H1 (cell line): ENCODE results near the gene C9orf43. TPM values are rescaled to one million over a fixed set of nuclear protein-coding genes. Genes with fewer than 3 reads are reported as not detected.

Experiments
- CTCF ChIA-PET: fragments of 300-600 bp; sonication (Branson Sonifier 250); formaldehyde crosslinking; loops from one replicate; lab custom pipeline; 2021; ENCODE audit not compliant: partially characterized antibody; lab: Charles Lee
- POLR2A ChIA-PET: fragments of 300-600 bp; sonication (Branson Sonifier 250); formaldehyde crosslinking; loops from one replicate; lab custom pipeline; 2021; ENCODE audit warnings: inconsistent platforms; ENCODE audit not compliant: partially characterized antibody; lab: Charles Lee
- DNase-seq, 2 experiments: peaks; one replicate each; pipeline versions ENCODE4 v3.0.0 to v3.0.0-alpha.2; 2010 to 2022; ENCODE audit warnings: low spot score in 2 of 2, low read depth in 1 of 2, mixed read lengths in 1 of 2
- FAIRE-seq: peaks from 2 replicates; lab custom pipeline; 2011; peaks lifted over from hg19 to GRCh38; lab: Jason Lieb, UNC
- H2AFZ ChIP-seq: 2 replicates; pipeline ENCODE4 v1.8.1; 2012; ENCODE audit warnings: low read length, inconsistent platforms
- H2AK5ac ChIP-seq: 2 replicates; pipeline ENCODE4 v1.6.1; 2013; ENCODE audit warnings: low read depth, low read length
- H2BK120ac ChIP-seq: replicated peaks from 2 replicates; pipeline ENCODE3; 2013; ENCODE audit warnings: low read depth, low read length, inconsistent platforms
- H2BK12ac ChIP-seq: 2 replicates; pipeline ENCODE4 v1.6.1; 2013; ENCODE audit warnings: low read depth, low read length
- H2BK15ac ChIP-seq: 2 replicates; pipeline ENCODE4 v1.6.1; 2013; ENCODE audit warnings: low read length
- H2BK20ac ChIP-seq: 2 replicates; pipeline ENCODE4 v1.6.1; 2013; ENCODE audit warnings: low read length
- H2BK5ac ChIP-seq: 2 replicates; pipeline ENCODE4 v1.6.1; 2013; ENCODE audit warnings: low read depth, low read length
- H3K14ac ChIP-seq: 2 replicates; pipeline ENCODE4 v1.6.1; 2013; ENCODE audit warnings: inconsistent platforms; ENCODE audit not compliant: insufficient read length
- H3K18ac ChIP-seq: 2 replicates; pipeline ENCODE4 v1.6.1; 2013; ENCODE audit warnings: low read length; ENCODE audit errors: extremely low read depth
- H3K23ac ChIP-seq: 2 replicates; pipeline ENCODE4 v1.6.1; 2013; ENCODE audit warnings: inconsistent platforms; ENCODE audit not compliant: insufficient read length
- H3K23me2 ChIP-seq: 2 replicates; pipeline ENCODE4 v1.6.1; 2013; ENCODE audit warnings: low read depth, low read length
- H3K27ac ChIP-seq: 2 replicates; pipeline ENCODE4 v1.6.1; 2011; ENCODE audit warnings: low read depth, low read length, inconsistent platforms
- H3K27me3 ChIP-seq, 4 experiments: replicated peaks in 1 of 4; 1 replicate in 1 of 4; 2 replicates in 3 of 4; pipeline versions ENCODE4 v1.6.1 to v1.8.1; 2011 to 2013; ENCODE audit warnings: low read length in 3 of 4, mild to moderate bottlenecking in 3 of 4, inconsistent platforms in 2 of 4, mixed read lengths in 2 of 4, moderate library complexity in 1 of 4; ENCODE audit not compliant: control insufficient read depth in 3 of 4, insufficient read depth in 3 of 4; ENCODE audit errors: extremely low read depth in 1 of 4
- H3K36me3 ChIP-seq, 4 experiments: 2 replicates each; pipeline versions ENCODE4 v1.6.1 to v1.8.1; 2011 to 2013; ENCODE audit warnings: mild to moderate bottlenecking in 4 of 4, low read length in 3 of 4, moderate library complexity in 2 of 4, control low read depth in 1 of 4, inconsistent platforms in 1 of 4; ENCODE audit not compliant: insufficient read depth in 4 of 4, control insufficient read depth in 2 of 4
- H3K4ac ChIP-seq: replicated peaks from 2 replicates; pipeline ENCODE3; 2013; ENCODE audit warnings: low read length, low read depth, mixed read lengths, inconsistent platforms; ENCODE audit not compliant: insufficient read length
- H3K4me1 ChIP-seq, 4 experiments: replicated peaks in 1 of 4; 1 replicate in 1 of 4; 2 replicates in 3 of 4; pipeline versions ENCODE4 v1.6.1 to v1.8.1; 2011 to 2013; ENCODE audit warnings: low read length in 3 of 4, inconsistent platforms in 2 of 4, mixed read lengths in 1 of 4; ENCODE audit not compliant: insufficient read depth in 4 of 4, control insufficient read depth in 3 of 4
- H3K4me2 ChIP-seq, 2 experiments: 2 replicates each; pipeline versions ENCODE4 v1.6.1 to v1.8.1; 2011 to 2013; ENCODE audit warnings: low read depth in 2 of 2, low read length in 2 of 2, control low read depth in 1 of 2, inconsistent platforms in 1 of 2, mild to moderate bottlenecking in 1 of 2; ENCODE audit not compliant: insufficient read depth in 1 of 2
- H3K4me3 ChIP-seq, 4 experiments: fragments of 200-600, 300-600 bp in 1 of 4; sonication (generic), shearing (Covaris generic), sonication (Bioruptor Twin) in 1 of 4; 2 replicates each; pipeline versions ENCODE4 v1.5.1 to v1.8.1; 2011 to 2016; ENCODE audit warnings: low read length in 4 of 4, low read depth in 3 of 4, control low read depth in 2 of 4, inconsistent platforms in 2 of 4, mild to moderate bottlenecking in 2 of 4, mixed read lengths in 1 of 4, moderate library complexity in 1 of 4; ENCODE audit not compliant: insufficient read depth in 2 of 4; ENCODE audit errors: extremely low read depth in 1 of 4
- H3K56ac ChIP-seq: replicated peaks from 2 replicates; pipeline ENCODE3; 2013; ENCODE audit warnings: low read depth, mild to moderate bottlenecking, mixed read lengths, low read length, inconsistent platforms; ENCODE audit not compliant: insufficient read length
- H3K79me1 ChIP-seq: 2 replicates; pipeline ENCODE4 v1.6.1; 2013; ENCODE audit warnings: low read depth, low read length, control low read depth
- H3K79me2 ChIP-seq, 2 experiments: 2 replicates each; pipeline versions ENCODE4 v1.6.1 to v1.8.1; 2012 to 2013; ENCODE audit warnings: low read length in 2 of 2, mild to moderate bottlenecking in 2 of 2, inconsistent platforms in 1 of 2; ENCODE audit not compliant: insufficient read depth in 2 of 2, control insufficient read depth in 1 of 2
- H3K9ac ChIP-seq, 4 experiments: replicated peaks in 1 of 4; 1 replicate in 1 of 4; 2 replicates in 3 of 4; pipeline versions ENCODE4 v1.6.1 to v1.8.1; 2011 to 2013; ENCODE audit warnings: low read depth in 3 of 4, low read length in 3 of 4, control low read depth in 2 of 4, mild to moderate bottlenecking in 2 of 4, moderate library complexity in 2 of 4, inconsistent platforms in 1 of 4; ENCODE audit errors: extremely low read depth in 1 of 4
- H3K9me3 ChIP-seq, 2 experiments: 2 replicates each; pipeline versions ENCODE4 v1.6.1 to v1.8.1; 2012 to 2013; ENCODE audit warnings: mild to moderate bottlenecking in 2 of 2, moderate library complexity in 2 of 2, control low read depth in 1 of 2, inconsistent platforms in 1 of 2, low read depth in 1 of 2, low read length in 1 of 2, mixed read lengths in 1 of 2; ENCODE audit not compliant: insufficient read depth in 2 of 2
- H4K20me1 ChIP-seq, 2 experiments: replicated peaks in 1 of 2; 2 replicates each; pipeline versions ENCODE3 to v1.8.1; 2011 to 2013; ENCODE audit warnings: inconsistent platforms in 2 of 2, low read length in 2 of 2, mild to moderate bottlenecking in 1 of 2; ENCODE audit not compliant: insufficient read depth in 2 of 2, control insufficient read depth in 1 of 2
- H4K5ac ChIP-seq: 2 replicates; pipeline ENCODE4 v1.6.1; 2013; ENCODE audit warnings: low read length, low read depth, mixed read lengths, inconsistent platforms; ENCODE audit not compliant: insufficient read length
- H4K8ac ChIP-seq: 2 replicates; pipeline ENCODE4 v1.8.0; 2013; ENCODE audit warnings: mild to moderate bottlenecking, moderate library complexity, low read length, inconsistent platforms; ENCODE audit not compliant: insufficient read depth; ENCODE audit errors: extremely low read depth
- H4K91ac ChIP-seq: replicated peaks from 2 replicates; pipeline ENCODE3; 2013; ENCODE audit warnings: low read length, mixed read lengths, inconsistent platforms; ENCODE audit not compliant: insufficient read length
- CBX8 ChIP-seq: fragments of 300-800, 300-1000 bp; sonication (generic); IDR thresholded peaks from 2 replicates; pipeline ENCODE4 v1.7.1; 2016; ENCODE audit warnings: low read depth, low read length, borderline replicate concordance
- CHD2 ChIP-seq: IDR thresholded peaks from 2 replicates; pipeline ENCODE4 v1.6.1; 2012; ENCODE audit warnings: low read length, improper control_type of control experiment
- CREB1 ChIP-seq: IDR thresholded peaks from 2 replicates; pipeline ENCODE4 v1.6.1; 2012; ENCODE audit warnings: inconsistent platforms
- CTCF ChIP-seq, 3 experiments: IDR thresholded peaks; 1 replicate in 2 of 3; 2 replicates in 1 of 3; pipeline versions ENCODE4 v1.5.1 to v1.6.1; 2011; ENCODE audit warnings: low read length in 3 of 3, mild to moderate bottlenecking in 3 of 3, inconsistent platforms in 2 of 3, low read depth in 1 of 3, moderate library complexity in 1 of 3; ENCODE audit not compliant: insufficient read depth in 1 of 3; ENCODE audit errors: control extremely low read depth in 1 of 3
- GABPA ChIP-seq: IDR thresholded peaks from 2 replicates; pipeline ENCODE4 v1.6.1; 2011; ENCODE audit warnings: mild to moderate bottlenecking, low read length, moderate library complexity, borderline replicate concordance; ENCODE audit not compliant: insufficient read depth
- KDM5A ChIP-seq: fragments of 200-600 bp; IDR thresholded peaks from 2 replicates; pipeline ENCODE4 v1.7.1; 2012; ENCODE audit warnings: mild to moderate bottlenecking, low read length, inconsistent platforms, mixed read lengths
- NRF1 ChIP-seq: IDR thresholded peaks from 2 replicates; pipeline ENCODE4 v1.6.1; 2011; ENCODE audit warnings: mild to moderate bottlenecking, low read depth, low read length, improper control_type of control experiment
- POLR2AphosphoS5 ChIP-seq: IDR thresholded peaks from 2 replicates; pipeline ENCODE4 v1.6.1; 2011; ENCODE audit warnings: low read depth, low read length
- SIX5 ChIP-seq: IDR thresholded peaks from 2 replicates; pipeline ENCODE4 v1.6.1; 2011; ENCODE audit warnings: mild to moderate bottlenecking, low read depth, low read length
- ZNF274 ChIP-seq: IDR thresholded peaks from 2 replicates; pipeline ENCODE4 v1.7.0; 2012; ENCODE audit warnings: low read length, borderline replicate concordance; ENCODE audit errors: extremely low read depth
- WGBS, 2 experiments: shearing (Covaris generic) in 1 of 2; methylation state at CpG; one replicate each; pipeline versions ENCODE4 v1.1.6 to v1.1.7; 2013 to 2015; ENCODE audit warnings: low lambda C conversion rate in 2 of 2, mixed read lengths in 2 of 2, inconsistent platforms in 1 of 2, low coverage in 1 of 2, missing lambda C conversion rate in 1 of 2; ENCODE audit not compliant: insufficient replicate concordance in 2 of 2, insufficient coverage in 1 of 2, insufficient read length in 1 of 2; ENCODE audit errors: extremely low coverage in 1 of 2, missing lambda C conversion rate in 1 of 2; 5-methylcytosine and 5-hydroxymethylcytosine counted together
- polyA plus RNA-seq, 7 experiments: library from polyadenylated mRNA; depleted of rRNA in 3 of 7; stranded (reverse) in 5 of 7; unstranded in 2 of 7; fragments of >200 nt in 5 of 7; fragments of 200-250 nt in 2 of 7; gene quantifications; 1 replicate in 5 of 7; 2 replicates in 1 of 7; 4 replicates in 1 of 7; pipeline versions ENCODE4 v1.2.1 to v1.2.3, GENCODE V29; 2011 to 2013; ENCODE audit warnings: missing spikeins in 2 of 7, mixed read lengths in 2 of 7
- total RNA-seq: library from RNA; stranded (reverse); fragmentation: NEBNext Ultra II Directional; extraction: Animal tissue kit (Norgen Biotek cat#: 25700); gene quantifications from 2 replicates; pipeline ENCODE4 v1.2.1, GENCODE V29; 2021

The C9orf43 gene
- total and polyA plus RNA-seq, 2 of the 8 experiments (the other 6 are each of a cell fraction or from before 2014, with no cell fraction given), result 0.35 to 0.52 TPM

- Histone ChIP-seq H4K5ac (no peak overlapping the region), H3K4ac (no peak overlapping the region), H3K27me3 (no peaks in the 10 kb centered on the region), H3K14ac (no peak overlapping the region), H4K20me1 (no peaks in the 10 kb centered on the region), H2AK5ac (no peak overlapping the region), H3K23me2 (peaks cover 2% of the 10 kb centered on the region; the same call in 1 of the 2 replicates), H3K9ac (no peak overlapping the region), H3K36me3 (no peaks in the 10 kb centered on the region), H4K91ac (no peak overlapping the region), H3K27ac (no peak overlapping the region), H3K56ac (no peak overlapping the region), H3K9me3 (no peaks in the 10 kb centered on the region), H2BK15ac (no peak overlapping the region), H3K79me2 (no peaks in the 10 kb centered on the region), H3K4me3 (no peak overlapping the region), H2BK12ac (no peak overlapping the region), H4K8ac (no peak overlapping the region), H2AFZ (no peak overlapping the region), H2BK20ac (no peak overlapping the region), H3K79me1 (no peaks in the 10 kb centered on the region), H3K4me1 (no peaks in the 10 kb centered on the region), H3K4me2 (no peak overlapping the region), H3K23ac (no peak overlapping the region), H3K18ac (no peak overlapping the region), H2BK120ac (no peak overlapping the region), H2BK5ac (no peak overlapping the region)
- POLR2A ChIA-PET, result no interaction called here
- no peak for TF ChIP-seq ZNF274
- TF ChIP-seq CREB1, result no peak
- TF ChIP-seq POLR2AphosphoS5, result no peak
- TF ChIP-seq CTCF (IDR thresholded peaks at IDR 0.05; ENCODE audit: control extremely low read depth in 1 of 3, insufficient read depth in 1 of 3, low read depth in 1 of 3, low read length in 3 of 3), result no peak
- no peak for TF ChIP-seq NRF1
- TF ChIP-seq GABPA, result no peak
- no peak for TF ChIP-seq CHD2
- no peak for TF ChIP-seq CBX8
- TF ChIP-seq KDM5A, result no peak
- TF ChIP-seq SIX5, result no peak
- no peak for DNase-seq
- CTCF ChIA-PET, result interaction anchor here (0.7 to 10.1 kb wide), 4 partner anchors 43 to 209 kb away, joined by 3 to 191 read pairs (median 77); no protein-coding TSS in a partner anchor
- 89% methylated on average over 2 of the region's 2 CpGs; no CpG with 5 or more reads in 1 of the 2 experiments for WGBS, 2 experiments
- FAIRE-seq, result no peak
These were observed 38.8 kb downstream of the C9orf43 start for GRCh38 chr9:113449376-113449775.
